Fibroblast of the conjunctiva (primary cell): ENCODE data around the gene CASP7.
"Not testable (repeated sequence)": the region's sequence is repeated elsewhere in the genome, so short reads cannot be mapped to it uniquely, and the experiment has no call there.

Experiments
- DNase-seq: peaks from one replicate; pipeline ENCODE4 v3.0.0-alpha.2; 2010; ENCODE audit warnings: low read depth

CASP7 gene

GRCh38 chr10:113679463-113680189 is at the start of gene CASP7:
Gene CASP7 (plus strand): TSS chr10:113679912. CDS start chr10:113697494, 17,582 bp downstream.
- peak; percentile 47 for DNase-seq

GRCh38 chr10:113630929-113631533 is 48.7 kb upstream of the CASP7 start:
- no peak for DNase-seq

GRCh38 chr10:113631684-113632367 is 47.9 kb upstream of the CASP7 start:
- no peak for DNase-seq

GRCh38 chr10:113639966-113640365 is 39.7 kb upstream of the CASP7 start:
- DNase-seq, result no peak

- DNase-seq, result no peak
Observed at GRCh38 chr10:113641702-113642101, 38.0 kb upstream of the CASP7 start.

GRCh38 chr10:113643183-113643582 is 36.5 kb upstream of the CASP7 start:
- no peak for DNase-seq

GRCh38 chr10:113644185-113645120 is 35.3 kb upstream of the CASP7 start:
- no peak for DNase-seq

GRCh38 chr10:113646336-113647201 is 33.1 kb upstream of the CASP7 start:
- DNase-seq, result no peak

- no peak for DNase-seq
Observed at GRCh38 chr10:113647812-113648211, 31.9 kb upstream of the CASP7 start.

- no peak for DNase-seq
Observed at GRCh38 chr10:113648478-113648877, 31.2 kb upstream of the CASP7 start.

GRCh38 chr10:113650172-113650571 is 29.5 kb upstream of the CASP7 start:
- no peak for DNase-seq

GRCh38 chr10:113651021-113651420 is 28.7 kb upstream of the CASP7 start:
- DNase-seq, result no peak

GRCh38 chr10:113651898-113652297 is 27.8 kb upstream of the CASP7 start:
- no peak for DNase-seq

- DNase-seq, result not testable (repeated sequence)
Observed at GRCh38 chr10:113652456-113652855, 27.3 kb upstream of the CASP7 start.

- no peak for DNase-seq
Observed at GRCh38 chr10:113656896-113657295, 22.8 kb upstream of the CASP7 start.

- no peak for DNase-seq
Observed at GRCh38 chr10:113657544-113657943, 22.2 kb upstream of the CASP7 start.

GRCh38 chr10:113661332-113661731 is 18.4 kb upstream of the CASP7 start:
- DNase-seq, result no peak

- no peak for DNase-seq
Observed at GRCh38 chr10:113663142-113663541, 16.6 kb upstream of the CASP7 start.

- DNase-seq, result no peak
Observed at GRCh38 chr10:113663908-113664307, 15.8 kb upstream of the CASP7 start, which contains the start of gene NRAP. Gene NRAP (minus strand): TSS chr10:113664041. CDS start chr10:113663882, 159 bp downstream.

- DNase-seq, result no peak
Observed at GRCh38 chr10:113665352-113665751, 14.4 kb upstream of the CASP7 start.

GRCh38 chr10:113665806-113666354 is 13.8 kb upstream of the CASP7 start:
- peak; percentile 37 for DNase-seq
